Left lung (tissue), 10 donors: Measurements from ENCODE around the gene SERPINB5. TPM values are rescaled to one million over a fixed set of nuclear protein-coding genes. Genes with fewer than 3 reads are reported as not detected.

Source experiments
- ATAC-seq: fragments of 200-7000 bp; cut with Tn5 transposase; one replicate; pipeline ENCODE4 v1.9.1; 2020; ENCODE audit warnings: moderate library complexity
- DNase-seq, 4 donors: peaks; one replicate each; pipeline ENCODE4 v3.0.0-alpha.2; 2013 to 2020
- H3K27ac ChIP-seq, 2 donors: fragments of 200-600 bp; sonication (generic) in 1 of 2; one replicate each; pipeline versions ENCODE4 v1.5.0 to v1.8.0; 2020 to 2021
- H3K27me3 ChIP-seq, 2 donors: fragments of 200-600 bp; sonication (generic) in 1 of 2; one replicate each; pipeline versions ENCODE4 v1.5.0 to v1.8.0; 2020 to 2021
- H3K36me3 ChIP-seq, 2 donors: fragments of 200-600 bp; sonication (generic) in 1 of 2; one replicate each; pipeline versions ENCODE4 v1.5.0 to v1.8.0; 2020 to 2021
- H3K4me1 ChIP-seq, 2 donors: fragments of 200-600 bp; one replicate each; pipeline ENCODE4 v1.8.0; 2021
- H3K4me3 ChIP-seq, 2 donors: fragments of 200-600 bp; sonication (generic) in 1 of 2; one replicate each; pipeline versions ENCODE4 v1.5.0 to v1.8.0; 2020 to 2021; ENCODE audit warnings: mild to moderate bottlenecking in 1 of 2
- H3K9me3 ChIP-seq, 2 donors: fragments of 200-600 bp; sonication (generic) in 1 of 2; one replicate each; pipeline versions ENCODE4 v1.5.0 to v1.8.0; 2020 to 2021
- intact Hi-C, 2 donors: fragments of 100-400 bp; cut with DNase I; formaldehyde crosslinking; loops; one replicate each; pipeline versions ENCODE4 v1.11.2 to v1.14.2; 2022
- polyA plus RNA-seq, 6 donors: library from polyadenylated mRNA; unstranded; fragments of 120-200 nt; gene quantifications; one replicate each; pipeline ENCODE4 v1.2.1, GENCODE V29; 2013; ENCODE audit not compliant: insufficient read length in 6 of 6
- total RNA-seq, 2 donors: library from RNA; stranded (reverse); fragmentation: NEBNext Ultra II Directional; extraction: Animal tissue kit (Norgen Biotek cat#: 25700); gene quantifications; one replicate each; pipeline ENCODE4 v1.2.1, GENCODE V29; 2021
- TF ChIP-seq, protein P1 (sequence below), 2 donors: fragments of 200-600 bp; sonication (generic) in 1 of 2; IDR thresholded peaks; one replicate each; pipeline versions ENCODE4 v1.5.0 to v1.8.0; 2021; ENCODE audit warnings: antibody characterized with exemption in 2 of 2
- donor health status: DM: no; HTN: yes; CAD: no.
- donor health status: DM: no; HTN: no; CAD: no.

The SERPINB5 gene
- total and polyA plus RNA-seq, 8 donors, result 0.34 TPM; not detected in 7

DNA sequence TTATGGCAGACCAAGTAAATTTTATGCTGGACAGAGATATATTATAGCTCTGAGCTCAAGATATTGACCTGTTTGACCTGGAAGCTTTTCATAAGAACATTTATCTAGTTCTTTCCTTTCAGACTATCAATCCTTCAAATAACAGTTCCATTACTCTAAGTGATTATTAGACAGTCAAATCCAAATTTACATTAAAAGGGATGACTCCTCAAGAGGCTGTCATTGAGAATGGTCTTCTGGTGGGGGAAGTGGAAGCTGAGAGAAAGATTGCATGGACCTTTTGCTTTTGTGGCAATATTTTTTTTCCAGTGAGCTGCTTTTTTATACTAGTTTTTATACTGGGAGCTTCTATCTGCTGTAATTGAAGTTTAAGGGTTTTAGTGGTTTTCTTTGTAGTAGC is 50.5 kb downstream of the SERPINB5 start:
- no peaks in the 10 kb centered on the region for H3K9me3 ChIP-seq
- H3K4me3 ChIP-seq, result no peak overlapping the region
- H3K27ac ChIP-seq, result no peak overlapping the region
- intact Hi-C loops, result no loop called here
- no peaks in the 10 kb centered on the region for H3K4me1 ChIP-seq
- no peak for ATAC-seq
- TF ChIP-seq, protein P1, sequence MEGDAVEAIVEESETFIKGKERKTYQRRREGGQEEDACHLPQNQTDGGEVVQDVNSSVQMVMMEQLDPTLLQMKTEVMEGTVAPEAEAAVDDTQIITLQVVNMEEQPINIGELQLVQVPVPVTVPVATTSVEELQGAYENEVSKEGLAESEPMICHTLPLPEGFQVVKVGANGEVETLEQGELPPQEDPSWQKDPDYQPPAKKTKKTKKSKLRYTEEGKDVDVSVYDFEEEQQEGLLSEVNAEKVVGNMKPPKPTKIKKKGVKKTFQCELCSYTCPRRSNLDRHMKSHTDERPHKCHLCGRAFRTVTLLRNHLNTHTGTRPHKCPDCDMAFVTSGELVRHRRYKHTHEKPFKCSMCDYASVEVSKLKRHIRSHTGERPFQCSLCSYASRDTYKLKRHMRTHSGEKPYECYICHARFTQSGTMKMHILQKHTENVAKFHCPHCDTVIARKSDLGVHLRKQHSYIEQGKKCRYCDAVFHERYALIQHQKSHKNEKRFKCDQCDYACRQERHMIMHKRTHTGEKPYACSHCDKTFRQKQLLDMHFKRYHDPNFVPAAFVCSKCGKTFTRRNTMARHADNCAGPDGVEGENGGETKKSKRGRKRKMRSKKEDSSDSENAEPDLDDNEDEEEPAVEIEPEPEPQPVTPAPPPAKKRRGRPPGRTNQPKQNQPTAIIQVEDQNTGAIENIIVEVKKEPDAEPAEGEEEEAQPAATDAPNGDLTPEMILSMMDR (IDR thresholded peaks at IDR 0.05), result no peak
- DNase-seq, result no peak
- H3K27me3 ChIP-seq, result no peaks in the 10 kb centered on the region
- no peaks in the 10 kb centered on the region for H3K36me3 ChIP-seq

DNA sequence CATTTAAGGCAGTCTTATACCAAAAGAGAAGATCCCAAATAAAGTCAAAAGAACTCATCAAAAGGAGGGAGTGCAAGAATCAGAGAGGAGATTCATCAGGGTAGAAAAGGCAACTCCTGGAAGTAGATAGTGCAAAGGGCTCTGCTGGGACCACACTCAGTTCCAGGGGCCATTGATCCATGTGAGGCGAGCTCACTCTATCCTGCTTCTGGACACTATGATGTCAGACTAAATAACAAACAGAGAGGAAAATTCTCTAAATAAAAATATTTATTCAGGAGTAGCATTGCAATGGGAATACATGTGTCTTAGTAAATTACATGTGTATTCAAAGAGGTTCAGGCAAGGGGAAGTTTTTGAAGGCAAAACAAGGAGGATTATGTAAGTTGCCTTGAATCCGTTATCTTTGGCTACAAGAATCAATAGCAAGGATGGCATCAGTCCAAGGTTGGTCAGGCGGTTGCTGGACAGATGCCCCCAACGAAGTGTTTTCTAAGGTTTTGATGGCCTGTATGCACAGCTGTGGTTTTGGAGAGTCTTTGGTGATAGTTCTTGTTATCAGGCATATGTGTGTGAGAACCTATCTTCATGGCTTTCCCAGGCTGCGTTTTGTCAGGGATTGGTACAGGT is 52.2 kb downstream of the SERPINB5 start:
- H3K27me3 ChIP-seq, result no peaks in the 10 kb centered on the region
- H3K27ac ChIP-seq, result no peak overlapping the region
- no peaks in the 10 kb centered on the region for H3K36me3 ChIP-seq
- no peaks in the 10 kb centered on the region for H3K4me1 ChIP-seq
- no peak overlapping the region for H3K4me3 ChIP-seq
- intact Hi-C loops, result no loop called here
- ATAC-seq (no peak), DNase-seq (no peak)
- TF ChIP-seq, protein P1 (IDR thresholded peaks at IDR 0.05), result no peak
- H3K9me3 ChIP-seq, result no peaks in the 10 kb centered on the region

DNA sequence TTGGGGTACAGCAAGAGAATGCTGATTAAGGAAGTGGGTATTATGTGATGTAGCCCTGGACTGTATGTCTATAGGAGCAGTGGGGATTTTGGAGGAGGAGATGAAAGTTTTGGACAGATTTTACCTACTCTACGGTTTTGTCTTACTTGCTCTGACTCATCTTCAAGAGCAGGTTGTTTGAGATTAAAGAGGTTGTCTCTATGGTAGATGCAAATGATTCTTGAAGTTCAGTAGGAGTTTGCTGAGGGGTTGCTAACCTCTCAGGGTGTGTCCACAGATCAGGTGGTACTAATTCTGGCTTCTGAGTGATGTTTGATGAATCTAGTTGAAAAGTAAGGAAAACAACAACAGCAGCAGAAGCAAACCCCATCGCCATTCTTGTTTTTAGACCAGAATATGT is 55.7 kb downstream of the SERPINB5 start:
- no peaks in the 10 kb centered on the region for H3K9me3 ChIP-seq
- TF ChIP-seq, protein P1 (IDR thresholded peaks at IDR 0.05), result no peak
- H3K4me3 ChIP-seq, result no peak overlapping the region
- no peaks in the 10 kb centered on the region for H3K4me1 ChIP-seq
- intact Hi-C loops, result no loop called here
- H3K36me3 ChIP-seq, result no peaks in the 10 kb centered on the region
- no peak for ATAC-seq
- no peaks in the 10 kb centered on the region for H3K27me3 ChIP-seq
- no peak overlapping the region for H3K27ac ChIP-seq
- no peak for DNase-seq

DNA sequence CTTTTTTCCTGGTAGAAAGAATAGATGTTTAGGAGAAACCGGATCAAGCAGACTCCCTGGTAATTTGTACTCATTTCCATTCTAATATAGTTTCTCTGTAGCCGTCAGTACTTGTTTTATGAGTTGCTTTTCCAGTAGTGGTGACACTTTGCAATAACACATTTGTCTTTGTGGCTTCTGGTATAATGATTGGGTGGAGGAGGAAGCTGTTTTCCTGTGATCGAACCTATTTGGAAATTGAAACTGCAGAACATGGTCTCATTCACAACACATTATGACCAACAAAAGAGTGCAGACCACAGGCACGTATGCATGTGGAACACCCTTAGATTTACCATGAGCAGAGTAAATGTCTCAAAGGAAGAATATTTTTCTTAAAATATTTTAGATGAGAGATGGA is 57.9 kb downstream of the SERPINB5 start:
- DNase-seq (no peak), ATAC-seq (no peak)
- no peaks in the 10 kb centered on the region for H3K9me3 ChIP-seq
- TF ChIP-seq, protein P1 (IDR thresholded peaks at IDR 0.05), result no peak
- no peaks in the 10 kb centered on the region for H3K27me3 ChIP-seq
- H3K36me3 ChIP-seq, result no peaks in the 10 kb centered on the region
- no peaks in the 10 kb centered on the region for H3K4me1 ChIP-seq
- no peak overlapping the region for H3K27ac ChIP-seq
- intact Hi-C loops, result no loop called here
- H3K4me3 ChIP-seq, result no peak overlapping the region

DNA sequence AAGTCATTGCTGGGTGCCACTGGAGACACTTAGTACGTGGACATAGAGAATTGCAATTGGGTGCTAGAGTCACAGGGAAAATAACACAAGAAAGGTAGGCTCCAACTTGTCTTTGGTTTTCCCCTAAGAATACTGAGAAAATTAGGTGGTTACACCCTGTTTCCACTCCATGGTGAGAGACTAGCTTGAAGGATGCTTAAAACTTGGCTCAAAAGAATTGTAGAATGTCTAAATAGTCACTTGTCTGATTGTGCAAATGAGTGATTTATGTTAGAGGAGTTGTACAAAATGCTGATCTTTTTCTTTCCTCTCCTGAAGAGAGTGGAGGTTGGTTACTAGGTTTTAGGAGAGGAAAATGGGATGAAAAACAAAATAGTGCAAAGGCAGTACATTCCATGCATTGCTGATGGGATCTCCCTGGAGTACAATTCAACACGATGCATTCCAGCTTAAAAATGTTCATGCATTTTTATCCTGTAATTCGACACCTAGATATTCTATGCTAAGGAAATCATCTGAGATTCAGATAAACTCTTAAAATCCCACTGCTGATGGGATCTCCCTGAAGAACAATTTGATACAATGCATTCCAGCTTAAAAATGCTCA is 63.2 kb downstream of the SERPINB5 start:
- Histone ChIP-seq H3K27ac (no peak overlapping the region), H3K36me3 (no peaks in the 10 kb centered on the region), H3K9me3 (no peaks in the 10 kb centered on the region), H3K4me3 (no peak overlapping the region), H3K4me1 (peaks cover 0 to 4% of the 10 kb centered on the region in 2 donors), H3K27me3 (no peaks in the 10 kb centered on the region)
- DNase-seq (no peak), ATAC-seq (peak; percentile 43)
- TF ChIP-seq, protein P1 (IDR thresholded peaks at IDR 0.05), result no peak
- intact Hi-C loops, result no loop called here
